Activated naive CD4-positive, alpha-beta T cell treated with anti-CD3 and anti-CD28 coated beads, Interleukin-2, amount 10 ng/mL, durations not matched to agents 7 days and 5 days (primary cell): ENCODE measurements around the gene TMEM144.

Experiments used
- CTCF ChIA-PET: fragments of 350-600 bp; sonication (Branson Sonifier 250); formaldehyde crosslinking; loops from one replicate; lab custom pipeline; 2021; ENCODE audit warnings: antibody characterized with exemption; lab: Charles Lee
- DNase-seq: peaks from one replicate; pipeline ENCODE4 v3.0.0-alpha.2; 2020
- H3K27ac Mint-ChIP-seq: one replicate; pipeline ENCODE4 v1.8.0; 2021; ENCODE audit warnings: mild to moderate bottlenecking, moderate library complexity, mixed read lengths
- H3K27me3 Mint-ChIP-seq: one replicate; pipeline ENCODE4 v1.8.0; 2021; ENCODE audit warnings: mild to moderate bottlenecking, mixed read lengths
- H3K36me3 Mint-ChIP-seq: one replicate; pipeline ENCODE4 v1.8.0; 2021; ENCODE audit warnings: mixed read lengths
- H3K4me1 Mint-ChIP-seq: one replicate; pipeline ENCODE4 v1.8.0; 2021; ENCODE audit warnings: mixed read lengths
- H3K4me3 Mint-ChIP-seq: one replicate; pipeline ENCODE4 v1.8.0; 2021; ENCODE audit warnings: mild to moderate bottlenecking, moderate library complexity, mixed read lengths
- H3K9me3 Mint-ChIP-seq: one replicate; pipeline ENCODE4 v1.8.0; 2021; ENCODE audit warnings: mixed read lengths

TMEM144 gene

DNA sequence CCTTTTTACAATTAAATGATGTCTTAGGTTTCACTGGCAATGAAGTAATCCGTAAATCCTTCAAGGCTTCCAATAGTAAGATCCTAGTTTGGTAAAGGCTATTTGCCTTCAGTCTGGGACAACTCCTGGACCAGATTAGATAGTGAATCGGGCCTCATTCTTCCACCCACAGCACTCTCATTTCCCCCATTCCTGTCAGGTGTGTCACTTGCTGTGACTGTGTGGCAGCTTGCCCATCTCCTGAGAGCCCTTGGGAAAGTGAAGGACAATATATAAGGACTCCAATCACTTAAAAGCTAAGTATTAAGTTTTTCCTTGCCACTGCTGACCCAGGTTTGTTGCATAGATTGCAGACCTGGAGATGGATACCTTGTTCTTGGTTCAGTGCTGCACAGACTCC lies 34.2 kb upstream of the TMEM144 start:
- Mint-ChIP-seq H3K4me1 (no peaks in the 10 kb centered on the region), H3K27me3 (peaks cover 23% of the 10 kb centered on the region), H3K36me3 (no peaks in the 10 kb centered on the region), H3K4me3 (no peak overlapping the region), H3K9me3 (no peaks in the 10 kb centered on the region), H3K27ac (no peak overlapping the region)
- no peak for DNase-seq
- CTCF ChIA-PET: no interaction called here

DNA sequence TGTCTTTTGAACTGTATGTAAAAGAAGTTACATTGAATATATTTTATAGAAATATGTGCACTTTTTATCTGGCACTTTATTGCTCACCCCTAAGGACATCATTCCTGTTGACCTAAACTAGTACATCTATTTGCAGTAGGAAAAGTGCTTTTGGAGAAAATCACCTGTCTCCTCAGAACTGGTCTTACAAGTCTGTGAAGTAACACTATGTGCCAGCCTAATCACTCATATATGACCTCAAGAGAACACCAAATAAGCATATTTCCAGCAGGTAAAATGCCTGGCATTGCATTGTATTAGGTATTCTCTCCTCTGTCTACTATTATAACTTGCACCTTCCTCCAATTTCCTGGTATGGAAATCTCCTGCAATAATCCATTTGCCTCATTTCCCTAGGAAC lies 33.5 kb upstream of the TMEM144 start:
- H3K27me3 Mint-ChIP-seq: peaks cover 18% of the 10 kb centered on the region
- CTCF ChIA-PET: no interaction called here
- no peak overlapping the region for H3K4me3 Mint-ChIP-seq
- no peak overlapping the region for H3K27ac Mint-ChIP-seq
- H3K4me1 Mint-ChIP-seq: no peaks in the 10 kb centered on the region
- H3K9me3 Mint-ChIP-seq: no peaks in the 10 kb centered on the region
- H3K36me3 Mint-ChIP-seq: no peaks in the 10 kb centered on the region
- DNase-seq: no peak

DNA sequence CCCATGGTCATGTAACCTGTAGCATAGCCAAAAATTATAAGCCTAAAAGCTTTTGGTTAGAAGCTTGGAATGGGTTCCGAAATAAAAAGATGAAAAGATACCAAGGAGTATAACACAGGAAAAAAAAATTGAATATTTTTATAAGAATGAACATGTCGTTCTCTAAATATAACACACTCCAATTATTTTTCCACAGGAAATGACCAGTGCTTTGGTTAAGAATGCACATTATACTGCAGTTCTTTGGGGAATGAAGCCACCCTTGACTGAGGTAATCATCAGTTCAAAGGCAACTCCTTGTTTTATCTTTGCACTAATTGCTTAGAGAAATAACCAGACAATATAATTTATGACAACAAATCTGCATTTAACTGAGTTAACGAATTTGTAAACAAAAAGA lies 30.8 kb upstream of the TMEM144 start:
- no peak for DNase-seq
- H3K36me3 Mint-ChIP-seq: no peaks in the 10 kb centered on the region
- no peak overlapping the region for H3K27ac Mint-ChIP-seq
- no peaks in the 10 kb centered on the region for H3K9me3 Mint-ChIP-seq
- H3K27me3 Mint-ChIP-seq: peaks cover 6% of the 10 kb centered on the region
- CTCF ChIA-PET: no interaction called here
- no peak overlapping the region for H3K4me3 Mint-ChIP-seq
- H3K4me1 Mint-ChIP-seq: no peaks in the 10 kb centered on the region

DNA sequence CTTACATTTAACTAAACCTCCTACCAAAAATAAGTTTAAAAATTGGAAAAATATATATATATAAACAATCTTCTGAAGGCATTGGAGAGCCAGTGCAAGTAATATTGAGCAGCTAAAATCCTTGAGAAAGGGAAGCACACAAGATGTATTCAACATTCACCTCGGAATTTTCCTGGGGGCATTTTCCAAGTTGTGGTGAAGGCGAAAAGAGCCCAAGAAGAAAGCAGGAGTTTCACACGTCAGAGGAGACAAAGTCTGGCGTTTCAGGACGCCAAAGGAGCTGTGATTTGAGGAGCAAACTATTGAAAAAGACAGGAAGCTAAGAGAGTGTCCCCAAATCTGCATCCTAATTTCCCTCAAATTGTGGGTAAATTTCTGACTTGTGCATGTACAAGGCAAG lies 28.4 kb upstream of the TMEM144 start:
- DNase-seq: no peak
- Mint-ChIP-seq H3K4me3 (no peak overlapping the region), H3K27ac (no peak overlapping the region), H3K36me3 (no peaks in the 10 kb centered on the region), H3K4me1 (no peaks in the 10 kb centered on the region), H3K9me3 (no peaks in the 10 kb centered on the region), H3K27me3 (no peaks in the 10 kb centered on the region)
- CTCF ChIA-PET: no interaction called here

DNA sequence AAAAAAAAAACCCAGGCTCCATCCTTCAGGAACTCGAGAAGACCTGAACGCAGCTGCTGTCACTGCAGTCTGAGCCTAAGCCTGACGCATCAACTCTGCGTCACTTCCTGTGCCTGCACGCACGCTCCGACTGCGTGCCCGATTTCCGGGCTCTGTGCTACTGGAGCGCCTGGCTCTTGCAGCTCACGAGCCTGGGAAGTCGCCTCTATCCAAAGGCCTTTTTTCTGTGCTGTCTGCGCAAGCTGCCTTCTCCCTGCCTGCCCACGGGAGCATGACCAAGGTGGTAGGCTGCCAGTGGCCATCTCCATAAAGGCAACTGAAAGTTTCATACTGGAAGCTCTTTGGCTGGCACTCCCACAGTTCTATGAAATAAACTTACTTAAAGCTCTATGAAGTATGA lies 27.6 kb upstream of the TMEM144 start:
- H3K4me3 Mint-ChIP-seq: no peak overlapping the region
- no peak overlapping the region for H3K27ac Mint-ChIP-seq
- no peaks in the 10 kb centered on the region for H3K9me3 Mint-ChIP-seq
- CTCF ChIA-PET: interaction anchor here (1.3 kb wide), 1 partner anchor 11 kb away, joined by 6 read pairs; no protein-coding TSS in a partner anchor
- no peaks in the 10 kb centered on the region for H3K27me3 Mint-ChIP-seq
- no peaks in the 10 kb centered on the region for H3K36me3 Mint-ChIP-seq
- H3K4me1 Mint-ChIP-seq: no peaks in the 10 kb centered on the region
- DNase-seq: no peak

DNA sequence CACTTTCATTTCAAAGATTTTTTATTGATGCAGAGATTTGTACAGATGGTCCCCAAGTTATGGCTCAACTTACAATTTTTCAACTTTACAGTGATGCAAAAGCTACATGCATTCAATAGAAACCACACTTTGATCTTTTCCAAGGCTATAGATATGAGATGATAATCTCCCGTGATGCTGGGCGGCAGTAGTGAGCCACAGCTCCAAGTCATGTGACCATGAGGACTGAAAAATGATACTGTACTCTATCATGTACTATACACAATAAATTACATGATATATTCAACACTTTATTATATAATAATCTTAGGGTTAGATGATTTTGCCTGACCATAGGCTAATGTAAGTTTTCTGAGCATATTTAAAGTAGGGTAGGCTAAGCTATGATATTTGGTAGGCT lies 23.5 kb upstream of the TMEM144 start:
- CTCF ChIA-PET: no interaction called here
- Mint-ChIP-seq H3K27me3 (no peaks in the 10 kb centered on the region), H3K4me3 (no peak overlapping the region)

DNA sequence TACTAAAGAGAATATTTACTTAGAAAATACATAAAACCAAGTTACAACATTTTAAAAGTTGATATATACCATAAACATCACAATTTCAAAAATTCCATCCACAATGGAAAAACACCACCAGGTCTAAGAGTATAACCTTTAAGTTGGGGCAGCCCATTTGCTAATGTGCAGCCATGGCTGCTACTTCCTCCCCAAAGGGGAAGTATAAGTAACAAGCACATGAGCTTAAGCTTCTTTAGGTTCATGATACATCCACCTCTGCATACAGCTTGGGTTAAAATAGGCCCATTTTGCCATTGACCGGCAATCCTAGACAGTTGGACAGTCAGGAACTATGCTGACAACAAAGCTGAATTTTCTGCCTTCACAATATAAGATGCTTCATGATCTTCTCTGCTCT lies 20.9 kb upstream of the TMEM144 start:
- Mint-ChIP-seq H3K4me3 (no peak overlapping the region), H3K9me3 (no peaks in the 10 kb centered on the region), H3K27ac (no peak overlapping the region), H3K4me1 (no peaks in the 10 kb centered on the region), H3K27me3 (no peaks in the 10 kb centered on the region), H3K36me3 (no peaks in the 10 kb centered on the region)
- CTCF ChIA-PET: interaction anchor here (1.2 to 1.4 kb wide), 2 partner anchors 12 to 66 kb away, joined by 3 to 4 read pairs; no protein-coding TSS in a partner anchor
- DNase-seq: no peak

More for the DNA sequence above, 23.5 kb upstream of the TMEM144 start:
- Mint-ChIP-seq H3K4me1 (no peaks in the 10 kb centered on the region), H3K27ac (no peak overlapping the region), H3K36me3 (no peaks in the 10 kb centered on the region), H3K9me3 (no peaks in the 10 kb centered on the region)
- DNase-seq: no peak

DNA sequence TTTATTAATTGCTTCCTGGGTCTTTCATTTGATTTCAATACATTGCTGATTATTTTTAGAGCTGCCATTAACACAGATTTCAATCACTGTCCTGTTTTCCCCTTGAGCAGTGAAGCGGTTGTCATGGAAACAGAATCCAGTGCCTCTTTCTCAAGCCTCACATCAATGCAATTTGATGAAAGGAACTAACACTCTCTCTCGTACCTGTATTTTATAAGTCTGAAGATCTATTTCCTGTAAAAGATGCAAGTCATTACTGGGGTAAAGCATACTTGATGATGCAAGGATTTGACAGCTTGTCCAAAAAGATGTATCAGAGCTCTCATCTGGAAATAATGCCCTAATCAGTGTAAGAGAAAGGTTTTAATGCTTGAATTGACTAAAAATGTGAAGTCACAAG lies 19.6 kb upstream of the TMEM144 start:
- Mint-ChIP-seq H3K27ac (no peak overlapping the region), H3K36me3 (no peaks in the 10 kb centered on the region), H3K4me1 (no peaks in the 10 kb centered on the region), H3K4me3 (no peak overlapping the region), H3K9me3 (no peaks in the 10 kb centered on the region), H3K27me3 (no peaks in the 10 kb centered on the region)
- CTCF ChIA-PET: interaction anchor here (0.7 to 1.4 kb wide), 3 partner anchors 11 to 67 kb away, joined by 3 to 4 read pairs (median 3); no protein-coding TSS in a partner anchor
- no peak for DNase-seq

DNA sequence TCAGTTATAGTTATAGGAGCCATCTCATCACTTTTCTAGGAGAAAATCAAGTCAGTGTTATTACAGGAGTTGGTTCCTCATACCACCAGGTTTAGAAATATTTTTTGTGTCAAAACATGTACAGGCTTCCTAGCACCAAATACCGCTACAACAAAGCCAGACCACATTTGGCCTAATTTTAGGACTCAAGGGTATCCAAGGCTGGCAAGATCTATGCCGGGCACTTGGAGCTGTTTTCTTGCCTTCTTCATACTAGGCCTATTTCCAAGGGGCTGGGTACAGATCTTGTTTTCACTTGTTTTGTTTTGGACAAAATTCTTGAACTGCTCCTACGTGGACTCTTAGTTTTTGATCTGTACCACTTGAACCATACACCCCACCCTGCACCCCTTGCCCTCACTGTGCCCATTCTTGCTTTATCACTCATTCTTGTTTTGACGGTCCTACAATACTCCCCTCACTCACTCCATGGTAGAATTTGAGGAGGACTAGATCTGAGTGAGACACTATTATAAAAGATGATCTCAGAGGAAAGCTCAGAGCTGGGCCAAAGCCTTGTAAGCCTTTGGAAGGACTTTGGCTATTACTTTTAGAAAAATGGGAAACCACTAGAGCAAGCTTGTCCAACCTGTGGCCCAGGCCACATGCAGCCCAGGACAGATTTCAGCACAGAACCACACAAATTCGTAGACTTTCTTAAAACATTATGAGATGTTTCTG lies 17.7 kb upstream of the TMEM144 start:
- no peaks in the 10 kb centered on the region for H3K9me3 Mint-ChIP-seq
- no peak overlapping the region for H3K4me3 Mint-ChIP-seq
- H3K27me3 Mint-ChIP-seq: no peaks in the 10 kb centered on the region
- no peak for DNase-seq
- H3K27ac Mint-ChIP-seq: no peak overlapping the region
- H3K36me3 Mint-ChIP-seq: no peaks in the 10 kb centered on the region
- H3K4me1 Mint-ChIP-seq: no peaks in the 10 kb centered on the region
- CTCF ChIA-PET: interaction anchor here (1.0 to 2.9 kb wide), 8 partner anchors 9 to 63 kb away, joined by 3 to 26 read pairs (median 4); partner anchors contain the start of gene TMEM144

DNA sequence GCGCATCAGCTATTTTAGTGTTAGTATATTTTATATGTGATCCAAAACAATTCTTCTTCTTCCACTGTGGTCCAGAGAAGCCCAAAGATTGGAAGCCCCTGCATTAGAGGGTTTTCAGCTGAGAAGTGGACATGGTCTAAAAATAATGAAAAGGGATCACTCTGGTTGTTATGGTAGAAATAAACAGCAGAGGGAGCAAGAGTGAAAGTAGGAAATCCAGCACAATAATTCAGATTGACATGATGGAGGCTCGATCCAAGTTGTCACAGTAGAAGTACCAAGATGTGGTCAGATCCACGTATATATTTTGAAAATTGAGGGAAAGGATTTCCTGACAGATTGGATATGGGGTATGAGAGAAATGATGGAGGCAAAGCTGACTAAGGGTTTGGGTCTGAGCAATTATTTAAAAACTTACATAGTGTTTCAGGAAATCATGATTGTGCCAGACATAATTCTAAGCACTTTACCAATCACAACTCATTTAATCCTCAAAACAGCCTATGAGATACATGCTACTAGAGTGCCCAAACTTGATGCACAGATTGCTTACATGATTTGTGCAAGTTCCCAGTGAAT lies 17.0 kb upstream of the TMEM144 start:
- Mint-ChIP-seq H3K9me3 (no peaks in the 10 kb centered on the region), H3K27ac (no peak overlapping the region), H3K36me3 (no peaks in the 10 kb centered on the region), H3K4me1 (no peaks in the 10 kb centered on the region), H3K27me3 (no peaks in the 10 kb centered on the region), H3K4me3 (no peak overlapping the region)
- no peak for DNase-seq
- CTCF ChIA-PET: interaction anchor here (1.0 to 2.9 kb wide), 7 partner anchors 10 to 62 kb away, joined by 3 to 26 read pairs (median 3); no protein-coding TSS in a partner anchor

DNA sequence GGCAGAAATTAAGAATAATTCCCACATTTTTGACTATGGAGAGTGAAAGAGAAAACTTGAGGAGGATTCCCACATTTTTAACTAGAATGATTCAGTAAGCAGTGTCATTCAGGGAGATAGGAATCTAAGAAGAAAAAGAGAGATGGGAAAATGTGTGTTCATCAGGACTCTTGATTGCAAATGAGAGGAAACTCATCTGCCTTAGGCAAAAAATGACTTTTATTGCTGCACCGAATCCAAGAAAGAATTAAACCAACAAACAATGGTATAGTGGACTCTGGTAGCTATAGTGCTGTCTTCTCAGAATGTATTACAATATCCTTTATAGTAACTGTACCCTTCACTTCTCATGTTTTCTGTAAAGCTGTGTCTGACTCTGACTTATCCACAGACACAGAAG lies 15.0 kb upstream of the TMEM144 start:
- CTCF ChIA-PET: no interaction called here

DNA sequence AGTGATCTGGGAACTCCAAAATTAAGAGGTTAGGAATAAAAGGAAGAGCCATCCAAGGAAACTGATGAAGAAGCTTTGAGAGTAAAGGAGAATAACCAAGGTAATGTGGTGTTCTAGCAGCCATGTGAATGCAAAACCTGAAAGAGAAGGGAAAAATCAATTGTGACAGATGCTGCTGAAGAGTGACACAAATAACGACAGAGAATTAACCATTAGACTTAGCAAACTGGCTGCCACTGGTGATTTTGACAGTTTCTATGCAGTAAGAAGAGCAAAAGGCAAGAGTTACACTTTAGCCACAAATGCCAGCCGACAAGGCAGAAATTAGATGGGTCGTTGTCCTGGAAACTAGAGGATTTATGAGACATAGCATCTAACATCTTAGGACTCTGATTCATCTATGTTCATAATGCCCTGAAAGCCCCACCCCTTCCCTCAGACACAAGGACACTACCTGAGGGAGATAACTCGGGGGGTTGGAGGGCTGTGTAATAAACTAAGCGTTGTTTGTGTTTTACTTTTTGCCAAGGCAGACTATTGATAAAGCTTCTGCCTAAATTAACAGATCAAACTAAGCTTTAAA lies 13.0 kb upstream of the TMEM144 start:
- DNase-seq: no peak
- no peaks in the 10 kb centered on the region for H3K36me3 Mint-ChIP-seq
- CTCF ChIA-PET: interaction anchor here (1.7 kb wide), 1 partner anchor 26 kb away, joined by 6 read pairs; no protein-coding TSS in a partner anchor
- H3K4me1 Mint-ChIP-seq: no peaks in the 10 kb centered on the region
- H3K27ac Mint-ChIP-seq: no peak overlapping the region
- no peaks in the 10 kb centered on the region for H3K27me3 Mint-ChIP-seq
- no peak overlapping the region for H3K4me3 Mint-ChIP-seq
- no peaks in the 10 kb centered on the region for H3K9me3 Mint-ChIP-seq

More for the DNA sequence above, 15.0 kb upstream of the TMEM144 start:
- Mint-ChIP-seq H3K9me3 (no peaks in the 10 kb centered on the region), H3K4me3 (no peak overlapping the region), H3K36me3 (no peaks in the 10 kb centered on the region), H3K4me1 (no peaks in the 10 kb centered on the region), H3K27me3 (no peaks in the 10 kb centered on the region), H3K27ac (no peak overlapping the region)
- DNase-seq: no peak

DNA sequence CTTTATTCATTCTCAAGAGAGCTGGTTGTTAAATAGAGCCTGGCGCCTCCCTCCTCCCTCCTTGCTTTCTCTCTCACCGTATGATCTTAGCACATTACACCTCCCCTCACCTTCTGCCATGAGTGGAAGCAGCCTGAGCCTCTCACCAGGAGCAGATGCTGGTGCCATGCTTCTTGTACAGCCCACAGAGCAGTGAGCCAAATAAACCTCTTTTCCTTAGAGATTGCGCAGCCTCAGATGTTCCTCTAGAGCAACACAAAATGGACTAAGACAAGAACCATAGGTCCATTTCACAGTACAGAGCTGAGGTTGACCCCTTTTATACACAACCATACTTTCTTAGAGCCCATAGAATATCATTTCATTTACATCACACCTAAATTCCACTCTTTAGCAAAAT lies 10.1 kb upstream of the TMEM144 start:
- CTCF ChIA-PET: no interaction called here
- H3K27ac Mint-ChIP-seq: no peak overlapping the region
- H3K4me3 Mint-ChIP-seq: no peak overlapping the region
- no peaks in the 10 kb centered on the region for H3K27me3 Mint-ChIP-seq
- H3K4me1 Mint-ChIP-seq: no peaks in the 10 kb centered on the region
- H3K36me3 Mint-ChIP-seq: no peaks in the 10 kb centered on the region
- no peak for DNase-seq
- H3K9me3 Mint-ChIP-seq: no peaks in the 10 kb centered on the region

DNA sequence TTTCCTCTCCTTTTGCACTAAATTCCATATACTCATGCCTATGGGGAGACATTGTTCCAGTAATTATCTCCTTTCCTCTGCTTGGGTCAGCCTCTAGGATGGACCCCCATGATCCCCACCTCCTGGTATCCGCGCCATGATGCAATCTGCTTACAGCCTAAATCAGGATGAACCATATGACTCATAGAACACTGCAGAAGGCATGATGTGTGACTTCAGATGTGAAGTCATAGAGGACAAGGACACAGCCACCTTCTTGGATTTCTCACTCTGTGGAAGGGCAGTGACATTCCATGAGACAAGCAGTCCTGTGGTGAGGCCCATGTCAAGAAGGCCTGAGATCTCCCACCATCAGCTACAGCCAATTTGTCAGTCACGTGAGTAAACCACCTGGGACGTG lies 9.0 kb upstream of the TMEM144 start:
- Mint-ChIP-seq H3K9me3 (no peaks in the 10 kb centered on the region), H3K4me3 (no peak overlapping the region), H3K36me3 (no peaks in the 10 kb centered on the region), H3K27ac (no peak overlapping the region), H3K27me3 (no peaks in the 10 kb centered on the region), H3K4me1 (no peaks in the 10 kb centered on the region)
- CTCF ChIA-PET: interaction anchor here (1.1 kb wide), 1 partner anchor 11 kb away, joined by 4 read pairs; no protein-coding TSS in a partner anchor
- no peak for DNase-seq
